Ishikawa (cell line): ENCODE measurements around the gene TSC22D1.

Experiments used
- RAD21 ChIP-seq: IDR thresholded peaks from 2 replicates; pipeline ENCODE4 v1.6.1; 2012; ENCODE audit warnings: low read depth
- TEAD4 ChIP-seq: IDR thresholded peaks from 2 replicates; pipeline ENCODE4 v1.6.1; 2012
- ZBTB7A ChIP-seq: IDR thresholded peaks from 2 replicates; pipeline ENCODE4 v1.6.1; 2012; ENCODE audit warnings: low read depth
- TF ChIP-seq, protein P1 (sequence below): IDR thresholded peaks from 2 replicates; pipeline ENCODE4 v1.6.1; 2012; ENCODE audit warnings: low read depth, mild to moderate bottlenecking
- TF ChIP-seq, protein P2 (sequence below): IDR thresholded peaks from 2 replicates; pipeline ENCODE4 v1.6.1; 2012

GRCh38 chr13:44397766-44398223 is 178.3 kb downstream of the TSC22D1 start:
- TF ChIP-seq, protein P1, sequence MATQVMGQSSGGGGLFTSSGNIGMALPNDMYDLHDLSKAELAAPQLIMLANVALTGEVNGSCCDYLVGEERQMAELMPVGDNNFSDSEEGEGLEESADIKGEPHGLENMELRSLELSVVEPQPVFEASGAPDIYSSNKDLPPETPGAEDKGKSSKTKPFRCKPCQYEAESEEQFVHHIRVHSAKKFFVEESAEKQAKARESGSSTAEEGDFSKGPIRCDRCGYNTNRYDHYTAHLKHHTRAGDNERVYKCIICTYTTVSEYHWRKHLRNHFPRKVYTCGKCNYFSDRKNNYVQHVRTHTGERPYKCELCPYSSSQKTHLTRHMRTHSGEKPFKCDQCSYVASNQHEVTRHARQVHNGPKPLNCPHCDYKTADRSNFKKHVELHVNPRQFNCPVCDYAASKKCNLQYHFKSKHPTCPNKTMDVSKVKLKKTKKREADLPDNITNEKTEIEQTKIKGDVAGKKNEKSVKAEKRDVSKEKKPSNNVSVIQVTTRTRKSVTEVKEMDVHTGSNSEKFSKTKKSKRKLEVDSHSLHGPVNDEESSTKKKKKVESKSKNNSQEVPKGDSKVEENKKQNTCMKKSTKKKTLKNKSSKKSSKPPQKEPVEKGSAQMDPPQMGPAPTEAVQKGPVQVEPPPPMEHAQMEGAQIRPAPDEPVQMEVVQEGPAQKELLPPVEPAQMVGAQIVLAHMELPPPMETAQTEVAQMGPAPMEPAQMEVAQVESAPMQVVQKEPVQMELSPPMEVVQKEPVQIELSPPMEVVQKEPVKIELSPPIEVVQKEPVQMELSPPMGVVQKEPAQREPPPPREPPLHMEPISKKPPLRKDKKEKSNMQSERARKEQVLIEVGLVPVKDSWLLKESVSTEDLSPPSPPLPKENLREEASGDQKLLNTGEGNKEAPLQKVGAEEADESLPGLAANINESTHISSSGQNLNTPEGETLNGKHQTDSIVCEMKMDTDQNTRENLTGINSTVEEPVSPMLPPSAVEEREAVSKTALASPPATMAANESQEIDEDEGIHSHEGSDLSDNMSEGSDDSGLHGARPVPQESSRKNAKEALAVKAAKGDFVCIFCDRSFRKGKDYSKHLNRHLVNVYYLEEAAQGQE: no peak
- TF ChIP-seq TEAD4 (no peak), RAD21 (no peak), ZBTB7A (no peak)
- TF ChIP-seq, protein P2, sequence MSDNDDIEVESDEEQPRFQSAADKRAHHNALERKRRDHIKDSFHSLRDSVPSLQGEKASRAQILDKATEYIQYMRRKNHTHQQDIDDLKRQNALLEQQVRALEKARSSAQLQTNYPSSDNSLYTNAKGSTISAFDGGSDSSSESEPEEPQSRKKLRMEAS: no peak
